ENCODE data around the gene USP4.

GRCh38 chr3:49294343-49294742 is 45.5 kb downstream of the USP4 start:
- TF ChIP-seq SUZ12 (IDR thresholded peaks at IDR 0.05; ENCODE audit: extremely low read depth, insufficient read depth, insufficient read length) (no peak), YY1 (IDR thresholded peaks at IDR 0.05; ENCODE audit: insufficient read depth, insufficient read length) (no peak), ZNF274 (IDR thresholded peaks at IDR 0.05; ENCODE audit: low read depth, low read length) (no peak)
